CD14-positive monocyte (primary cell): ENCODE results near the gene LRRD1. TPM values are rescaled to one million over a fixed set of nuclear protein-coding genes. Genes with fewer than 3 reads are reported as not detected.

Experiments used
- DNase-seq, 3 donors: peaks; one replicate each; pipeline ENCODE4 v3.0.0-alpha.2; 2011 to 2022
- H2AFZ ChIP-seq: 2 replicates; pipeline ENCODE4 v1.6.0; 2012; ENCODE audit warnings: mild to moderate bottlenecking, low read depth, low read length, inconsistent platforms; ENCODE audit not compliant: insufficient read depth, poor library complexity, severe bottlenecking
- H3K27ac ChIP-seq, 2 donors: 1 replicate in 1 of 2; 2 replicates in 1 of 2; pipeline ENCODE4 v1.5.1; 2012 to 2013; ENCODE audit warnings: low read length in 2 of 2, control low read depth in 1 of 2, inconsistent platforms in 1 of 2, low read depth in 1 of 2, mild to moderate bottlenecking in 1 of 2
- H3K27me3 ChIP-seq, 2 donors: one replicate each; pipeline versions ENCODE4 v1.6.0 to v1.6.1; 2011 to 2013; ENCODE audit warnings: low read length in 2 of 2; ENCODE audit not compliant: control insufficient read depth in 2 of 2, insufficient read depth in 2 of 2
- H3K36me3 ChIP-seq, 2 donors: replicated peaks in 1 of 2; 1 replicate in 1 of 2; 2 replicates in 1 of 2; pipeline versions ENCODE4 v1.5.1 to v1.6.1; 2012 to 2013; ENCODE audit warnings: low read length in 2 of 2, control low read depth in 1 of 2, inconsistent platforms in 1 of 2, mild to moderate bottlenecking in 1 of 2; ENCODE audit not compliant: insufficient read depth in 2 of 2, control insufficient read depth in 1 of 2
- H3K4me1 ChIP-seq, 2 donors: 1 replicate in 1 of 2; 2 replicates in 1 of 2; pipeline versions ENCODE4 v1.5.1 to v1.6.1; 2012 to 2013; ENCODE audit warnings: low read length in 2 of 2, control low read depth in 1 of 2, inconsistent platforms in 1 of 2, mild to moderate bottlenecking in 1 of 2, moderate library complexity in 1 of 2; ENCODE audit not compliant: insufficient read depth in 2 of 2, control insufficient read depth in 1 of 2
- H3K4me2 ChIP-seq: replicated peaks from 2 replicates; pipeline ENCODE3; 2012; ENCODE audit warnings: low read length, moderate library complexity, mild to moderate bottlenecking; ENCODE audit not compliant: poor library complexity, severe bottlenecking; ENCODE audit errors: extremely low read depth
- H3K4me3 ChIP-seq, 3 experiments: fragments of 200-600 bp in 1 of 3; sonication (generic) in 1 of 3; replicated peaks in 1 of 3; 1 replicate in 2 of 3; 2 replicates in 1 of 3; pipeline ENCODE4 v1.5.1; 2011 to 2013; ENCODE audit warnings: low read length in 3 of 3, mild to moderate bottlenecking in 3 of 3, control low read depth in 2 of 3, low read depth in 2 of 3, inconsistent platforms in 1 of 3, moderate library complexity in 1 of 3
- H3K79me2 ChIP-seq: 2 replicates; pipeline ENCODE4 v1.6.0; 2012; ENCODE audit warnings: mild to moderate bottlenecking, control low read depth, inconsistent platforms, low read length, moderate library complexity; ENCODE audit not compliant: insufficient read depth
- H3K9ac ChIP-seq: 2 replicates; pipeline ENCODE4 v1.6.0; 2017; ENCODE audit warnings: low read length, mild to moderate bottlenecking; ENCODE audit not compliant: insufficient read depth, poor library complexity, severe bottlenecking
- H3K9me3 ChIP-seq, 2 donors: replicated peaks in 1 of 2; 1 replicate in 1 of 2; 2 replicates in 1 of 2; pipeline versions ENCODE4 v1.5.1 to v1.6.1; 2012 to 2013; ENCODE audit warnings: low read length in 2 of 2, control low read depth in 1 of 2; ENCODE audit not compliant: control insufficient read depth in 1 of 2, insufficient read depth in 1 of 2
- H4K20me1 ChIP-seq: 2 replicates; pipeline ENCODE4 v1.6.0; 2012; ENCODE audit warnings: mild to moderate bottlenecking, low read length, control low read depth, moderate library complexity; ENCODE audit not compliant: insufficient read depth
- H3K27ac Mint-ChIP-seq, 7 donors: one replicate each; pipeline ENCODE4 v1.8.0; 2020; ENCODE audit warnings: mild to moderate bottlenecking in 7 of 7, mixed read lengths in 7 of 7, moderate library complexity in 6 of 7, inconsistent platforms in 2 of 7
- H3K27me3 Mint-ChIP-seq, 3 donors: one replicate each; pipeline ENCODE4 v1.8.0; 2021 to 2022; ENCODE audit warnings: low read depth in 3 of 3, mild to moderate bottlenecking in 3 of 3, mixed read lengths in 3 of 3, moderate library complexity in 3 of 3, inconsistent platforms in 1 of 3
- H3K36me3 Mint-ChIP-seq, 2 donors: one replicate each; pipeline ENCODE4 v1.8.0; 2020; ENCODE audit warnings: mixed read lengths in 2 of 2, inconsistent platforms in 1 of 2, mild to moderate bottlenecking in 1 of 2
- H3K4me1 Mint-ChIP-seq: one replicate; pipeline ENCODE4 v1.8.0; 2020; ENCODE audit warnings: mild to moderate bottlenecking, mixed read lengths
- H3K4me3 Mint-ChIP-seq, 2 donors: one replicate each; pipeline ENCODE4 v1.8.0; 2020; ENCODE audit warnings: mild to moderate bottlenecking in 2 of 2, mixed read lengths in 2 of 2, moderate library complexity in 1 of 2
- H3K9me3 Mint-ChIP-seq, 7 donors: one replicate each; pipeline ENCODE4 v1.8.0; 2020 to 2022; ENCODE audit warnings: mixed read lengths in 7 of 7, mild to moderate bottlenecking in 6 of 7, moderate library complexity in 6 of 7, inconsistent platforms in 2 of 7
- CTCF ChIP-seq: fragments of 200-600 bp; IDR thresholded peaks from one replicate; pipeline ENCODE4 v1.8.0; 2022; ENCODE audit warnings: antibody characterized with exemption, mild to moderate bottlenecking
- WGBS: methylation state at CpG from one replicate; pipeline ENCODE4 v1.1.5; 2013; ENCODE audit warnings: missing lambda C conversion rate; ENCODE audit not compliant: insufficient coverage; 5-methylcytosine and 5-hydroxymethylcytosine counted together
- intact Hi-C, 2 donors: fragments of 100-400 bp; cut with micrococcal nuclease; formaldehyde crosslinking; loops; one replicate each; pipeline versions ENCODE4 v1.15.0 to v1.15.1; 2023
- polyA plus RNA-seq, 3 donors: library from polyadenylated mRNA; depleted of rRNA in 1 of 3; unstranded in 2 of 3; stranded (reverse) in 1 of 3; fragments of 300-500 nt in 2 of 3; fragments of >200 nt in 1 of 3; fragmentation: Illumina TruSeq in 2 of 3; gene quantifications; 1 replicate in 2 of 3; 2 replicates in 1 of 3; pipeline ENCODE4 v1.2.3, GENCODE V29; 2012 to 2021

The LRRD1 gene
- polyA plus RNA-seq, 3 donors, result not detected

DNA sequence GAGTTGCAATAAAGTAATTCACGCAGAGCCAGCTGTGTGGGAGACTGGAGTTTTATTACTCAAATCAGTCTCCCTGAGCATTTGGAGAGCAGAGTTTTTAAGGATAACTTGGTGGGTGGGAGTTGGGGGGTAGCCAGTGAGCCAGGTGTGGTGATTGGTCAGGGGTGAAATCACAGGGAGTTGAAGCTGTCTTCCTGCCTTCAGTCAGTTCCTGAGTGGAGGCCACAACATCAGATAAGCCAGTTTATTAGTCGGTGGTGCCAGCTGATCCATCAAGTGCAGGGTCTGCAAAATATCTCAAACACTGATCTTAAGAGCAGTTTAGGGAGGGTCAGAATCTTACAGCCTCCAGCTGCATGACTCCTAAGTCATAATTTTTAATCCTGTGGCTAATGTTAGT lies 41.4 kb downstream of the LRRD1 start:
- H3K4me3 Mint-ChIP-seq, result no peak overlapping the region
- 44% methylated on average over 2 of the region's 2 CpGs for WGBS
- Histone ChIP-seq H3K27me3 (no peaks in the 10 kb centered on the region), H3K4me1 (peaks cover 12 to 22% of the 10 kb centered on the region in 2 donors), H3K27ac (no peak overlapping the region), H3K9ac (no peak overlapping the region), H3K4me3 (no peak overlapping the region), H4K20me1 (no peaks in the 10 kb centered on the region), H3K4me2 (no peak overlapping the region), H3K9me3 (no peaks in the 10 kb centered on the region), H2AFZ (peak overlapping the region; percentile 17), H3K79me2 (peaks cover 11% of the 10 kb centered on the region), H3K36me3 (no peaks in the 10 kb centered on the region)
- intact Hi-C loops, result loop anchor here (10.0 kb wide), 2 partner anchors 107 to 307 kb away; partner anchors contain the start of genes ANKIB1 (in 2 of the 2), KRIT1 (in 2 of the 2) and GATAD1 (in 1 of the 2)
- peaks cover 0 to 10% (median 0%) of the 10 kb centered on the region in 7 donors for H3K9me3 Mint-ChIP-seq
- H3K4me1 Mint-ChIP-seq, result peaks cover 16% of the 10 kb centered on the region
- peak overlapping the region in 1 of 7 donors; percentile 9 for H3K27ac Mint-ChIP-seq
- H3K36me3 Mint-ChIP-seq, result no peaks in the 10 kb centered on the region
- peaks cover 0 to 8% (median 1%) of the 10 kb centered on the region in 3 donors for H3K27me3 Mint-ChIP-seq
- no peak for DNase-seq
- no peak for TF ChIP-seq CTCF

GRCh38 chr7:92135052-92135889 lies 43.7 kb downstream of the LRRD1 start:
- no peak for DNase-seq
- Histone ChIP-seq H3K27me3 (no peaks in the 10 kb centered on the region), H3K9me3 (no peaks in the 10 kb centered on the region)

More at GRCh38 chr7:92135052-92135889, 43.7 kb downstream of the LRRD1 start:
- H3K27ac Mint-ChIP-seq, result peak overlapping the region; percentile 95 to 100 (median 100)
- no peak for TF ChIP-seq CTCF
- H3K36me3 Mint-ChIP-seq, result peaks cover 5 to 8% of the 10 kb centered on the region in 2 donors
- intact Hi-C loops, result loop anchor here (10.0 kb wide), 2 partner anchors 110 to 310 kb away; partner anchors contain the start of genes ANKIB1 (in 2 of the 2), KRIT1 (in 2 of the 2) and GATAD1 (in 1 of the 2)
- Histone ChIP-seq H3K79me2 (peaks cover 13% of the 10 kb centered on the region), H4K20me1 (no peaks in the 10 kb centered on the region), H3K27ac (peak overlapping the region; percentile 86 to 93), H3K9ac (peak overlapping the region; percentile 81), H3K4me3 (peak overlapping the region; percentile 87 to 98 (median 90)), H3K36me3 (no peaks in the 10 kb centered on the region), H3K4me2 (peak overlapping the region; percentile 85), H3K4me1 (peaks cover 12 to 22% of the 10 kb centered on the region in 2 donors), H2AFZ (peak overlapping the region; percentile 96)
- H3K27me3 Mint-ChIP-seq, result peaks cover 0 to 8% (median 1%) of the 10 kb centered on the region in 3 donors
- peaks cover 0 to 8% (median 0%) of the 10 kb centered on the region in 7 donors for H3K9me3 Mint-ChIP-seq
- H3K4me3 Mint-ChIP-seq, result peak overlapping the region; percentile 96 to 99
- WGBS, result 14% methylated on average over 7 of the region's 21 CpGs
- H3K4me1 Mint-ChIP-seq, result peaks cover 23% of the 10 kb centered on the region
